Posterior cingulate gyrus (tissue), 11 donors: ENCODE results near the gene PJA2.

Experiments used
- DNase-seq, 10 donors: peaks; one replicate each; pipeline versions ENCODE4 v3.0.0 to v3.0.0-alpha.2; 2020 to 2021; ENCODE audit warnings: mixed read lengths in 3 of 10
- intact Hi-C: fragments of 100-400 bp; cut with DNase I; formaldehyde crosslinking; loops from one replicate; pipeline ENCODE4 v1.15.1; 2023

PJA2 gene

GRCh38 chr5:109351988-109352864, 57.5 kb downstream of the PJA2 start:
- DNase-seq = no peak
- intact Hi-C loops = no loop called here

GRCh38 chr5:109350537-109351270, 59.1 kb downstream of the PJA2 start:
- no peak for DNase-seq
- intact Hi-C loops = no loop called here

GRCh38 chr5:109349388-109349787, 60.4 kb downstream of the PJA2 start:
- intact Hi-C loops = no loop called here
- DNase-seq = no peak

- intact Hi-C loops = no loop called here
- DNase-seq = peak; percentile 21 to 94 (median 64)
These were observed 62.4 kb downstream of the PJA2 start for GRCh38 chr5:109347252-109347888.

- intact Hi-C loops = no loop called here
- DNase-seq = no peak
These were observed 64.1 kb downstream of the PJA2 start for GRCh38 chr5:109345699-109346098.

GRCh38 chr5:109340351-109340750, 69.4 kb downstream of the PJA2 start:
- intact Hi-C loops = no loop called here
- no peak for DNase-seq

- DNase-seq = no peak
- intact Hi-C loops = no loop called here
These were observed 74.7 kb downstream of the PJA2 start for GRCh38 chr5:109335114-109335513.

GRCh38 chr5:109334056-109334455, 75.7 kb downstream of the PJA2 start:
- no peak for DNase-seq
- intact Hi-C loops = no loop called here

- DNase-seq = no peak
- intact Hi-C loops = no loop called here
These were observed 80.2 kb downstream of the PJA2 start for GRCh38 chr5:109329333-109330237.

GRCh38 chr5:109328626-109329025, 81.1 kb downstream of the PJA2 start:
- intact Hi-C loops = no loop called here
- no peak for DNase-seq

- no peak for DNase-seq
- intact Hi-C loops = no loop called here
These were observed 82.2 kb downstream of the PJA2 start for GRCh38 chr5:109327570-109327969.

- DNase-seq = no peak
- intact Hi-C loops = no loop called here
These were observed 82.9 kb downstream of the PJA2 start for GRCh38 chr5:109326919-109327318.

- DNase-seq = no peak
- intact Hi-C loops = no loop called here
These were observed 84.3 kb downstream of the PJA2 start for GRCh38 chr5:109325456-109325855.

- no peak for DNase-seq
- intact Hi-C loops = no loop called here
These were observed 84.8 kb downstream of the PJA2 start for GRCh38 chr5:109324931-109325330.

GRCh38 chr5:109324351-109324750, 85.4 kb downstream of the PJA2 start:
- no peak for DNase-seq
- intact Hi-C loops = no loop called here

GRCh38 chr5:109322694-109323093, 87.1 kb downstream of the PJA2 start:
- intact Hi-C loops = no loop called here
- DNase-seq = no peak

GRCh38 chr5:109319351-109319750, 90.4 kb downstream of the PJA2 start:
- no peak for DNase-seq
- intact Hi-C loops = no loop called here

GRCh38 chr5:109318455-109319108, 91.2 kb downstream of the PJA2 start:
- no peak for DNase-seq
- intact Hi-C loops = no loop called here

GRCh38 chr5:109316634-109317033, 93.1 kb downstream of the PJA2 start:
- intact Hi-C loops = no loop called here
- DNase-seq = no peak

GRCh38 chr5:109315245-109315644, 94.5 kb downstream of the PJA2 start:
- intact Hi-C loops = no loop called here
- DNase-seq = no peak
